ENCODE measurements around the gene MRAP. TPM values are rescaled to one million over a fixed set of nuclear protein-coding genes. Genes with fewer than 3 reads are reported as not detected.
"Not testable (repeated sequence)": the region's sequence is repeated elsewhere in the genome, so short reads cannot be mapped to it uniquely, and the experiment has no call there.

MRAP gene
- total RNA-seq, 1 experiment from 2014 or later, result not detected

DNA sequence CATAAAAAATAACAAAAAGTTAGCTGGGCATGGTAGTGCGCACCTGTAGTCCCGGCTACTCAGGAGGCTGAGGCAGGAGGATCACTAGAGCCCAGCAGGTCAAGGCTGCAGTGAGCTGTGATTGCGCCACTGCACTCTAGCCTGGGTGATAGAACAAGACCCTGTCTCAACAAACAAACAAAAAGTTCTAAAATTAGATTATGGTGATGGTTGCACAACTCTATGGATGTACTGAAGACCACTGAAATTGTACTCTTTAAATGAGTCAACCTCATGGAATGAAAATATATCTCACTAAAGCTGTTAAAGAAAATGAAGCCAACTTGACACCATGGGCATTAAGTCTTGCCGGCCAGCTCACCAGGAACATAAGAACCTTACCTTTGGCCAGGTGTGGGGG is 9.1 kb downstream of the MRAP start:
- no peak for DNase-seq (ENCODE audit: low spot score)
- POLR2A ChIA-PET (ENCODE audit: low non-redundant PET), result no interaction called here
- no peaks in the 10 kb centered on the region for H3K9me3 ChIP-seq (ENCODE audit: low read depth, low read length, poor library complexity, severe bottlenecking)
- CTCF ChIA-PET, result no interaction called here
- no peak overlapping the region for H3K27ac ChIP-seq (ENCODE audit: low read depth, low read length, poor library complexity, severe bottlenecking)
- H3K4me3 ChIP-seq (ENCODE audit: low read depth, low read length, poor library complexity, severe bottlenecking), result no peak overlapping the region
- no peak for TF ChIP-seq EZH2 (IDR thresholded peaks at IDR 0.05; ENCODE audit: borderline replicate concordance, low read depth, low read length, poor library complexity, severe bottlenecking)
- TF ChIP-seq, protein P1, sequence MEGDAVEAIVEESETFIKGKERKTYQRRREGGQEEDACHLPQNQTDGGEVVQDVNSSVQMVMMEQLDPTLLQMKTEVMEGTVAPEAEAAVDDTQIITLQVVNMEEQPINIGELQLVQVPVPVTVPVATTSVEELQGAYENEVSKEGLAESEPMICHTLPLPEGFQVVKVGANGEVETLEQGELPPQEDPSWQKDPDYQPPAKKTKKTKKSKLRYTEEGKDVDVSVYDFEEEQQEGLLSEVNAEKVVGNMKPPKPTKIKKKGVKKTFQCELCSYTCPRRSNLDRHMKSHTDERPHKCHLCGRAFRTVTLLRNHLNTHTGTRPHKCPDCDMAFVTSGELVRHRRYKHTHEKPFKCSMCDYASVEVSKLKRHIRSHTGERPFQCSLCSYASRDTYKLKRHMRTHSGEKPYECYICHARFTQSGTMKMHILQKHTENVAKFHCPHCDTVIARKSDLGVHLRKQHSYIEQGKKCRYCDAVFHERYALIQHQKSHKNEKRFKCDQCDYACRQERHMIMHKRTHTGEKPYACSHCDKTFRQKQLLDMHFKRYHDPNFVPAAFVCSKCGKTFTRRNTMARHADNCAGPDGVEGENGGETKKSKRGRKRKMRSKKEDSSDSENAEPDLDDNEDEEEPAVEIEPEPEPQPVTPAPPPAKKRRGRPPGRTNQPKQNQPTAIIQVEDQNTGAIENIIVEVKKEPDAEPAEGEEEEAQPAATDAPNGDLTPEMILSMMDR (conservative IDR thresholded peaks at IDR 0.05; ENCODE audit: low read depth, low read length), result no peak
- intact Hi-C loops (cut with micrococcal nuclease; ENCODE audit: unreplicated experiment), result no loop called here
- no peaks in the 10 kb centered on the region for H3K4me1 ChIP-seq (ENCODE audit: insufficient read depth, low read length, poor library complexity, severe bottlenecking)
- H3K27me3 ChIP-seq (replicated peaks; ENCODE audit: insufficient read depth, low read depth, low read length, poor library complexity), result no peaks in the 10 kb centered on the region
- BruUV-seq (replicated peaks), result no TSS peak
- H3K36me3 ChIP-seq (ENCODE audit: insufficient read depth, low read length, poor library complexity, severe bottlenecking), result peaks cover 2% of the 10 kb centered on the region

DNA sequence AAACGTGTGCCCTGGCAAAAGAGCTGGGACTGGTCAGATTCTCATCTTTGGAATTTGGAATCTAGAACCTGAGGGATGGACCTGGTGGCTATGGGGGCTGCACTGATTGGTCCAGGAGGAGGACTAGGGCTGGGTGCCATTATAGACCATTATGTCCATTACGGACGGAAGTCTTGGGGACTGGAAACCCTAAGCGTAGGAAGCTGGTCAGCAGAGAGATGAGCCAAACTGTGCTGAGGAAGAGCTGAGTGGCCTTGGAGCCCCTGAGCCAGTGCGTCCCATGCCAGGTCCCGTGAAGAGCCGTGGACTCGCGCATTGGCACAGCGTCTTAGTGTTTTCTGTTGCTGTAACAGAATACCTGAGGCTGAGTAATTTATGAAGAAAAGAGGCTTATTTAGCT is 10.0 kb downstream of the MRAP start:
- intact Hi-C loops (cut with micrococcal nuclease; ENCODE audit: unreplicated experiment), result no loop called here
- H3K27ac ChIP-seq (ENCODE audit: low read depth, low read length, poor library complexity, severe bottlenecking), result no peak overlapping the region
- BruUV-seq (replicated peaks), result no TSS peak

DNA sequence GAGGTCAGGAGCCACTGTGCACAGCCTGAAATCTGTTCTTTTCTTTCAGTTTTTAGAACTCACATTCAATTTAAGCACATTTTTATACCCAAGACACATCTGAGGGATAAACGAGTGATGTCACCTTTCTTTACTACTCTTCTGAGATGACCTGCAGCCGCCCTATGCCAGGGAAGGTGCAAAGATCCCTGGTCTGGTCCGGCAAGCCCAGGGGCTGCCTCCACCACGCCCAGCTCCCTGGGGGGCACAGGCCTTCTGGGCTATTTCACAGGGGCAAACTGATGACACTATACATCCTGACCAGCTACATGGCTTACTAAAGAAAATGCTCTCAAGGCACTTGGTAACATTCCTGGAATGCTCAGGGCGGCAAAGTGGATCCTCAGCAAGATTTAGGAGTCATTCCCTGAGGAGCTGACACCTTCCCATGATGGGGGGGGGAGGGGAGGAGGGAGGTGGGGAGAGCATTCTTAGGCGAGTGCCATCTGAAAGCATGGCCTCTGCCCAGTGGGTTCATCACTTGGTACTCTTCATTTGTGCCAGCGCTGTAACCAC is 11.3 kb downstream of the MRAP start:
- no TSS peak for BruUV-seq (replicated peaks)
- POLR2A ChIA-PET (ENCODE audit: low non-redundant PET), result no interaction called here
- intact Hi-C loops (cut with micrococcal nuclease; ENCODE audit: unreplicated experiment), result no loop called here

More for the DNA sequence above, 10.0 kb downstream of the MRAP start:
- Histone ChIP-seq H3K9me3 (ENCODE audit: low read depth, low read length, poor library complexity, severe bottlenecking) (no peaks in the 10 kb centered on the region), H3K36me3 (ENCODE audit: insufficient read depth, low read length, poor library complexity, severe bottlenecking) (peaks cover 4% of the 10 kb centered on the region), H3K4me1 (ENCODE audit: insufficient read depth, low read length, poor library complexity, severe bottlenecking) (no peaks in the 10 kb centered on the region), H3K4me3 (ENCODE audit: low read depth, low read length, poor library complexity, severe bottlenecking) (no peak overlapping the region), H3K27me3 (replicated peaks; ENCODE audit: insufficient read depth, low read depth, low read length, poor library complexity) (no peaks in the 10 kb centered on the region)
- ChIA-PET CTCF (interaction anchor here (0.6 to 0.7 kb wide), 2 partner anchors 74 to 292 kb away, joined by 3 to 8 read pairs; no protein-coding TSS in a partner anchor), POLR2A (ENCODE audit: low non-redundant PET) (interaction anchor here (0.6 to 0.7 kb wide), 2 partner anchors 102 to 446 kb away, joined by 3 to 4 read pairs; no protein-coding TSS in a partner anchor)
- no peak for DNase-seq (ENCODE audit: low spot score)
- TF ChIP-seq, protein P1 (conservative IDR thresholded peaks at IDR 0.05; ENCODE audit: low read depth, low read length), result no peak
- TF ChIP-seq EZH2 (IDR thresholded peaks at IDR 0.05; ENCODE audit: borderline replicate concordance, low read depth, low read length, poor library complexity, severe bottlenecking), result no peak

DNA sequence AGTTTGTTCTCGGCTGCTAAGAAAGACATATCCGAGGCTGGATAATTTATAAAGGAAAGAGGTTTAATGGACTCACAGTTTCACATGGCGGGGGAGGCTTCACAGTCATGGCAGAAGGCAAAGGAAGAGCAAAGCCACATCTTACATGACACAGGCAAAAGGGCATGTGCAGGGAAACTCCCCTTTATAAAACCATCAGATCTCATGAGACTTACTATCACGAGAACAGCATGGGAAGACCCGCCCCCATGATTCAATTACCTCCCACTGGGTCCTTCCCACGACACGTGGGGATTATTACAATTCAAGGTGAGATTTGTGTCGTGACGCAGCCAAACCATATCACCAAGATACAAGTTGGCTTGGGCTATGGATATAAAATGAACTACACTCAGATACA is 12.3 kb downstream of the MRAP start:
- intact Hi-C loops (cut with micrococcal nuclease; ENCODE audit: unreplicated experiment); H3K27me3 ChIP-seq (replicated peaks; ENCODE audit: insufficient read depth, low read depth, low read length, poor library complexity); DNase-seq (ENCODE audit: low spot score); H3K9me3 ChIP-seq (ENCODE audit: low read depth, low read length, poor library complexity, severe bottlenecking); BruUV-seq (replicated peaks); H3K27ac ChIP-seq (ENCODE audit: low read depth, low read length, poor library complexity, severe bottlenecking); H3K4me3 ChIP-seq (ENCODE audit: low read depth, low read length, poor library complexity, severe bottlenecking); POLR2A ChIA-PET (ENCODE audit: low non-redundant PET); CTCF ChIA-PET; H3K4me1 ChIP-seq (ENCODE audit: insufficient read depth, low read length, poor library complexity, severe bottlenecking): not testable (repeated sequence)
- peaks cover 20% of the 10 kb centered on the region for H3K36me3 ChIP-seq (ENCODE audit: insufficient read depth, low read length, poor library complexity, severe bottlenecking)

More for the DNA sequence above, 11.3 kb downstream of the MRAP start:
- Histone ChIP-seq H3K4me1 (ENCODE audit: insufficient read depth, low read length, poor library complexity, severe bottlenecking) (no peaks in the 10 kb centered on the region), H3K27ac (ENCODE audit: low read depth, low read length, poor library complexity, severe bottlenecking) (no peak overlapping the region), H3K27me3 (replicated peaks; ENCODE audit: insufficient read depth, low read depth, low read length, poor library complexity) (no peaks in the 10 kb centered on the region), H3K36me3 (ENCODE audit: insufficient read depth, low read length, poor library complexity, severe bottlenecking) (peaks cover 13% of the 10 kb centered on the region), H3K9me3 (ENCODE audit: low read depth, low read length, poor library complexity, severe bottlenecking) (no peaks in the 10 kb centered on the region), H3K4me3 (ENCODE audit: low read depth, low read length, poor library complexity, severe bottlenecking) (no peak overlapping the region)
- DNase-seq (ENCODE audit: low spot score), result no peak
- TF ChIP-seq, protein P1 (conservative IDR thresholded peaks at IDR 0.05; ENCODE audit: low read depth, low read length), result no peak
- TF ChIP-seq EZH2 (IDR thresholded peaks at IDR 0.05; ENCODE audit: borderline replicate concordance, low read depth, low read length, poor library complexity, severe bottlenecking), result no peak
- CTCF ChIA-PET, result no interaction called here

Data from A673 (cell line).